Measurements from ENCODE around the gene EXT2.

Gene EXT2

GRCh38 chr11:44256673-44257291 is 161.3 kb downstream of the EXT2 start:
- no peak for TF ChIP-seq FOXP2 (optimal IDR thresholded peaks at IDR 0.05; ENCODE audit: borderline replicate concordance, extremely low read depth, extremely low read length, insufficient read depth)
- no peak for TF ChIP-seq POLR2AphosphoS5 (IDR thresholded peaks at IDR 0.05; ENCODE audit: low read depth, low read length)
- TF ChIP-seq REST (IDR thresholded peaks at IDR 0.05; ENCODE audit: insufficient read depth in 1 of 2, low read depth in 2 of 2, low read length in 2 of 2), result no peak
- no peak for TF ChIP-seq TAF1 (IDR thresholded peaks at IDR 0.05; ENCODE audit: borderline replicate concordance, insufficient read depth, low read length)
- TF ChIP-seq SIN3A (IDR thresholded peaks at IDR 0.05; ENCODE audit: borderline replicate concordance, insufficient read depth, low read length), result no peak

GRCh38 chr11:44257338-44258189 is 162.1 kb downstream of the EXT2 start:
- TF ChIP-seq POLR2AphosphoS5 (IDR thresholded peaks at IDR 0.05; ENCODE audit: low read depth, low read length), result no peak
- no peak for TF ChIP-seq SIN3A (IDR thresholded peaks at IDR 0.05; ENCODE audit: borderline replicate concordance, insufficient read depth, low read length)
- no peak for TF ChIP-seq TAF1 (IDR thresholded peaks at IDR 0.05; ENCODE audit: borderline replicate concordance, insufficient read depth, low read length)
- no peak for TF ChIP-seq FOXP2 (optimal IDR thresholded peaks at IDR 0.05; ENCODE audit: borderline replicate concordance, extremely low read depth, extremely low read length, insufficient read depth)
- no peak for TF ChIP-seq REST (IDR thresholded peaks at IDR 0.05; ENCODE audit: insufficient read depth in 1 of 2, low read depth in 2 of 2, low read length in 2 of 2)

DNA sequence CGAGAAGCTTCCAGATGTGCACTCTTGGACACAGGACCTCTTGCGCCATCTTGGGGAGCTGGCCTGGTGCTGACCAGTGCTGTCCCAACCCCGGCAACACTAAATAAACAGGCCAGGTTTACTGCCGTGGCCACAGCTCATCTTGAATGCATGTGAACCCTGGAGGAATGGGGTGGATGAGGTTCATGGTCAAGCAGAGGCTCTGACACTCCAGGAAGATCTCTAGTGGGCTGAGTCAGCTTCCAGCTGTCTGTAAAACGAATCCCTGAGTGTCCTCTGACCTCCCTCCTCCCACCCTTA is 162.7 kb downstream of the EXT2 start:
- TF ChIP-seq POLR2AphosphoS5 (IDR thresholded peaks at IDR 0.05; ENCODE audit: low read depth, low read length) (no peak), REST (IDR thresholded peaks at IDR 0.05; ENCODE audit: insufficient read depth in 1 of 2, low read depth in 2 of 2, low read length in 2 of 2) (peak in 1 of 2 experiments; percentile 77; a peak in 2 of 4 replicates)

- TF ChIP-seq POLR2AphosphoS5 (IDR thresholded peaks at IDR 0.05; ENCODE audit: low read depth, low read length), result no peak
- no peak for TF ChIP-seq FOXP2 (optimal IDR thresholded peaks at IDR 0.05; ENCODE audit: borderline replicate concordance, extremely low read depth, extremely low read length, insufficient read depth)
- no peak for TF ChIP-seq REST (IDR thresholded peaks at IDR 0.05; ENCODE audit: insufficient read depth in 1 of 2, low read depth in 2 of 2, low read length in 2 of 2)
- TF ChIP-seq TAF1 (IDR thresholded peaks at IDR 0.05; ENCODE audit: borderline replicate concordance, insufficient read depth, low read length), result no peak
- TF ChIP-seq SIN3A (IDR thresholded peaks at IDR 0.05; ENCODE audit: borderline replicate concordance, insufficient read depth, low read length), result no peak
Observed at GRCh38 chr11:44258839-44259420, 163.5 kb downstream of the EXT2 start.
